ENCODE results near the gene ALDH1A2.

- no peak for TF ChIP-seq POLR2A (IDR thresholded peaks at IDR 0.05)
- no peak for TF ChIP-seq CTCF (IDR thresholded peaks at IDR 0.05)
- TF ChIP-seq EP300 (IDR thresholded peaks at IDR 0.05), result no peak
- no peak for TF ChIP-seq POLR2AphosphoS5 (IDR thresholded peaks at IDR 0.05)
These were observed 27.7 kb downstream of the ALDH1A2 start for GRCh38 chr15:58037723-58038301.

All from sigmoid colon (tissue), 4 donors.